Vagina (tissue), 2 donors: ENCODE data around the gene TOP3B.
"Not testable (repeated sequence)": the region's sequence is repeated elsewhere in the genome, so short reads cannot be mapped to it uniquely, and the experiment has no call there.

Source experiments
- POLR2A ChIP-seq, 2 donors: fragments of 450-650 bp; IDR thresholded peaks; one replicate each; pipeline ENCODE4 v1.6.1; 2017; ENCODE audit warnings: antibody characterized with exemption in 2 of 2, mild to moderate bottlenecking in 2 of 2, moderate library complexity in 2 of 2
- TF ChIP-seq, protein P1 (sequence below), 3 experiments: fragments of 450-650 bp in 2 of 3; fragments of 200-600 bp in 1 of 3; sonication (generic) in 1 of 3; IDR thresholded peaks; one replicate each; pipeline ENCODE4 v1.5.1; 2017 to 2019; ENCODE audit warnings: antibody characterized with exemption in 3 of 3, mild to moderate bottlenecking in 2 of 3, moderate library complexity in 2 of 3

GRCh38 chr22:21914033-21914642, 68.4 kb downstream of the TOP3B start:
- TF ChIP-seq, protein P1, sequence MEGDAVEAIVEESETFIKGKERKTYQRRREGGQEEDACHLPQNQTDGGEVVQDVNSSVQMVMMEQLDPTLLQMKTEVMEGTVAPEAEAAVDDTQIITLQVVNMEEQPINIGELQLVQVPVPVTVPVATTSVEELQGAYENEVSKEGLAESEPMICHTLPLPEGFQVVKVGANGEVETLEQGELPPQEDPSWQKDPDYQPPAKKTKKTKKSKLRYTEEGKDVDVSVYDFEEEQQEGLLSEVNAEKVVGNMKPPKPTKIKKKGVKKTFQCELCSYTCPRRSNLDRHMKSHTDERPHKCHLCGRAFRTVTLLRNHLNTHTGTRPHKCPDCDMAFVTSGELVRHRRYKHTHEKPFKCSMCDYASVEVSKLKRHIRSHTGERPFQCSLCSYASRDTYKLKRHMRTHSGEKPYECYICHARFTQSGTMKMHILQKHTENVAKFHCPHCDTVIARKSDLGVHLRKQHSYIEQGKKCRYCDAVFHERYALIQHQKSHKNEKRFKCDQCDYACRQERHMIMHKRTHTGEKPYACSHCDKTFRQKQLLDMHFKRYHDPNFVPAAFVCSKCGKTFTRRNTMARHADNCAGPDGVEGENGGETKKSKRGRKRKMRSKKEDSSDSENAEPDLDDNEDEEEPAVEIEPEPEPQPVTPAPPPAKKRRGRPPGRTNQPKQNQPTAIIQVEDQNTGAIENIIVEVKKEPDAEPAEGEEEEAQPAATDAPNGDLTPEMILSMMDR (IDR thresholded peaks at IDR 0.05) = not testable (repeated sequence)
- not testable (repeated sequence) for TF ChIP-seq POLR2A (IDR thresholded peaks at IDR 0.05)
